HTR-8/SVneo (cell line): Measurements from ENCODE around the gene CTNNBIP1.
"Not testable (repeated sequence)": the region's sequence is repeated elsewhere in the genome, so short reads cannot be mapped to it uniquely, and the experiment has no call there.

Source experiments
- DNase-seq: peaks from one replicate; pipeline ENCODE4 v3.0.0; 2011; ENCODE audit warnings: low spot score, mixed read lengths; ENCODE audit not compliant: insufficient read length
- FAIRE-seq: peaks from 2 replicates; lab custom pipeline; 2011; peaks lifted over from hg19 to GRCh38; lab: Jason Lieb, UNC

Gene CTNNBIP1

GRCh38 chr1:9816199-9816598 is 93.9 kb downstream of the CTNNBIP1 start:
- FAIRE-seq (no peak), DNase-seq (no peak)

GRCh38 chr1:9815150-9815549 is 94.9 kb downstream of the CTNNBIP1 start:
- FAIRE-seq = no peak
- no peak for DNase-seq

- FAIRE-seq (no peak), DNase-seq (no peak)
These were observed 95.5 kb downstream of the CTNNBIP1 start for GRCh38 chr1:9814619-9815018.

- DNase-seq (no peak), FAIRE-seq (no peak)
These were observed 98.7 kb downstream of the CTNNBIP1 start for GRCh38 chr1:9811239-9811966.

- FAIRE-seq (no peak), DNase-seq (no peak)
These were observed 101.0 kb downstream of the CTNNBIP1 start for GRCh38 chr1:9809100-9809510.

- DNase-seq (no peak), FAIRE-seq (no peak)
These were observed 101.6 kb downstream of the CTNNBIP1 start for GRCh38 chr1:9808459-9808858.

GRCh38 chr1:9807541-9807940 is 102.5 kb downstream of the CTNNBIP1 start:
- FAIRE-seq = no peak

GRCh38 chr1:9805972-9806371 is 104.1 kb downstream of the CTNNBIP1 start:
- not testable (repeated sequence) for FAIRE-seq, DNase-seq

More at GRCh38 chr1:9807541-9807940, 102.5 kb downstream of the CTNNBIP1 start:
- no peak for DNase-seq

- DNase-seq (no peak), FAIRE-seq (no peak)
These were observed 105.0 kb downstream of the CTNNBIP1 start for GRCh38 chr1:9805006-9805508.

GRCh38 chr1:9803003-9803918 is 106.8 kb downstream of the CTNNBIP1 start:
- FAIRE-seq, DNase-seq: not testable (repeated sequence)

- no peak for DNase-seq
- FAIRE-seq = no peak
These were observed 108.2 kb downstream of the CTNNBIP1 start for GRCh38 chr1:9801909-9802308.
